ENCODE data around the gene UBE2C.
A peak's percentile ranks its signal among the peaks of the same experiment; 100 is the strongest.
"Not testable (repeated sequence)": the region's sequence is repeated elsewhere in the genome, so short reads cannot be mapped to it uniquely, and the experiment has no call there.

UBE2C gene

GRCh38 chr20:45812157-45813005 lies at the start of gene UBE2C:
Gene UBE2C, plus strand, starts transcription at chr20:45812644. Its CDS starts 52 bp downstream, at chr20:45812696.
- peak; percentile 99 for DNase-seq (ENCODE audit: low spot score)

- DNase-seq (ENCODE audit: low spot score): not testable (repeated sequence)
Observed at GRCh38 chr20:45764618-45765282, 47.7 kb upstream of the UBE2C start.

DNA sequence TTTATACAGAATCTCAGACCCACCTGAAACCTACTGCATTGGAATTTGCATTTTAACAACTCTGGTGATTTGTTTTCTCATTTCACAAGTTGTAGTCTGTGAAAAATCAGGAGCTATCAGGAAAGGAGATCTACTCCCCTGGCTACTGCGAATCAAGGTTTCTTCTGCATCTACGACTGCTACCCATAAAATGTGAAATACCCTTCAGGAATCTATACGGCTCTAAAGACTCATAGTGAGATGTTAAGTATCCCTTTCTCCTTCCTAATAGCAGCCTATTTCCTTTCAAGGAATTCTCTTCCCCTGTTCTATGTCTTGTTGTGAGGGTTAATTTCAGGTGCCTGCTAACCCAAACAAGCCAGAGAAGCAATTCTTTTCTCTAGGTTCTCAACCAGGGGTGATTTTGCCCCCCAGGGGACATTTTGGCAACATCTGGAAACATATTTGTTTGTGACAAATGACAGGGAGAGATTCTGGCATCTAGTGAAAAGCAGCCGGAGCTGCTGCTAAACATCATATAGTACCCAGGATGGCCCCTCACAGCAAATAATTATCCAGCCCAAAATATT lies 47.1 kb upstream of the UBE2C start:
- DNase-seq (ENCODE audit: low spot score): no peak

- DNase-seq (ENCODE audit: low spot score): no peak
Observed at GRCh38 chr20:45765980-45766379, 46.5 kb upstream of the UBE2C start.

- no peak for DNase-seq (ENCODE audit: low spot score)
Observed at GRCh38 chr20:45768479-45768878, 44.0 kb upstream of the UBE2C start.

- peak; percentile 82 for DNase-seq (ENCODE audit: low spot score)
Observed at GRCh38 chr20:45771182-45771759, 41.2 kb upstream of the UBE2C start.

- DNase-seq (ENCODE audit: low spot score): no peak
Observed at GRCh38 chr20:45772693-45773092, 39.8 kb upstream of the UBE2C start.

GRCh38 chr20:45774945-45775344 lies 37.5 kb upstream of the UBE2C start:
- no peak for DNase-seq (ENCODE audit: low spot score)

GRCh38 chr20:45775411-45775810 lies 37.0 kb upstream of the UBE2C start:
- DNase-seq (ENCODE audit: low spot score): no peak

- no peak for DNase-seq (ENCODE audit: low spot score)
Observed at GRCh38 chr20:45776931-45777330, 35.5 kb upstream of the UBE2C start.

- no peak for DNase-seq (ENCODE audit: low spot score)
Observed at GRCh38 chr20:45779011-45779915, 33.2 kb upstream of the UBE2C start.

GRCh38 chr20:45780159-45780558 lies 32.3 kb upstream of the UBE2C start:
- no peak for DNase-seq (ENCODE audit: low spot score)

GRCh38 chr20:45781391-45781931 lies 31.0 kb upstream of the UBE2C start:
- no peak for DNase-seq (ENCODE audit: low spot score)

- DNase-seq (ENCODE audit: low spot score): no peak
Observed at GRCh38 chr20:45782890-45783289, 29.6 kb upstream of the UBE2C start.

DNA sequence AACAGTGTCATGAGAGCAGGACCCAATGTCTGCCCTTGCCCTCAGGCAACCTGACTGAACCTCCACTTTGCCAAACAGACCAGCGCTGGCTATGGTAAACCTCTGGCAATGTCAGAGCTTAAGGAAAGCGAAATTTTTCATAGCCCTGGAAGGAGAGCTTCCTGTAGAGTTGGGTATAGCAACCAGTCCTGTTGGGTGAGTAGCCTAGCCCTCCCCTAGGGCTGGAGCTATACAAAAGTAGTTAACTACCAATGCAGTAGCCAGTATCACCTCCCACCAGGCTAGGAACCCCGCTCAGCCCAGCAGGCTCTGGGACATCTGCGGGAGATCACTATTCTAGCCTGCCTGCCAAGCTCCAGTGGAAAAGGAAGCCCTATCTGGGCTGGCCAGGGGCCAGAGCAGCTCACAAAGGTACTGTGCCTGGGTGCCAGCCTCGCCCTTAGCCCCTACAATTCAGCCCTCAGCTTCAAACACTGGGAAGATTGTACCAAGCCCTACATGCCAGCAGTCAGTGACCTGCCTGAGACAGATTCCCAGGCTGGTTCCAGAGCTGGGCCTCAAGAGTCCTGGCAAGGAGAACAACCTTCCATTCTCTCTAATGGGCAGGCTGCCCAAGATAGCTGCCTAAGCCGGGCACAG lies 28.7 kb upstream of the UBE2C start:
- peak; percentile 24 for DNase-seq (ENCODE audit: low spot score)

GRCh38 chr20:45788351-45788750 lies 24.1 kb upstream of the UBE2C start:
- no peak for DNase-seq (ENCODE audit: low spot score)

DNA sequence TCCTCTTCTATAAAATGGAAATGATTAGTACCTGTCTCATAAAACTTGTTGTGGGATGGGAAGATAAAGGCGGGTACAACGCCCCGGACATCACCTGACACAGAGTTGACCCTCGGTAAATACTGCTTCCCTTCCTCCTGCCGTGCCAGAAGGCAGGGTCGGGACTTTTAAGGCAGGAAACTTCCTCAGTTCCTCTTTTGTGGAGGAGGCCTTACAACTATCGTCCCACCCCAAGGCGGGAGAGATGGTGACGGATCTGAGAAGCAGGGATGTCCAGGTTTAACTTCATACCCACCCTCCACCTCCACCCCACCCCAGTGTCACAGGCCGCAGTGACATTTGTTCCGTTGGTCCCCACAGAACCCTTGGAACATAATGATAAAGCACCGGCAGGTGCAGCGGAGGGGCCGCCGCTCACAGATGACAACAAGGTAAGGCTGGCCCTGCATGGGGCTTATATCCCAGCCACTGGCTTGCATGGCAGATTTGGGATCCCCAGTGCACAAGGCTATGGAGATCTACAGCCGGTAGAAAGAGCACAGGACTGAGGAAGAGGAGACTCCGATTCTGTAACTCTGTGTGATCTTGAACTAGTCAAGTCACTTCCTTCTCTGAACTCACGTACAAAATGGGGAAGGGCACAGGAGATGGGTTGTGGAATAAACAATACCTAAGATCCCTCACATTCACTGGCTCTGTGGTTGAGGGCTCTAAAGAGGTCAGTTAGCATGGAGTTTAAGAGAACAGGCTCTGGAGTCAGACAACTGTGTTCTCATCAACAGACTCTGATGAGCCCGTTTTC lies 19.9 kb upstream of the UBE2C start:
- no peak for DNase-seq (ENCODE audit: low spot score)

DNA sequence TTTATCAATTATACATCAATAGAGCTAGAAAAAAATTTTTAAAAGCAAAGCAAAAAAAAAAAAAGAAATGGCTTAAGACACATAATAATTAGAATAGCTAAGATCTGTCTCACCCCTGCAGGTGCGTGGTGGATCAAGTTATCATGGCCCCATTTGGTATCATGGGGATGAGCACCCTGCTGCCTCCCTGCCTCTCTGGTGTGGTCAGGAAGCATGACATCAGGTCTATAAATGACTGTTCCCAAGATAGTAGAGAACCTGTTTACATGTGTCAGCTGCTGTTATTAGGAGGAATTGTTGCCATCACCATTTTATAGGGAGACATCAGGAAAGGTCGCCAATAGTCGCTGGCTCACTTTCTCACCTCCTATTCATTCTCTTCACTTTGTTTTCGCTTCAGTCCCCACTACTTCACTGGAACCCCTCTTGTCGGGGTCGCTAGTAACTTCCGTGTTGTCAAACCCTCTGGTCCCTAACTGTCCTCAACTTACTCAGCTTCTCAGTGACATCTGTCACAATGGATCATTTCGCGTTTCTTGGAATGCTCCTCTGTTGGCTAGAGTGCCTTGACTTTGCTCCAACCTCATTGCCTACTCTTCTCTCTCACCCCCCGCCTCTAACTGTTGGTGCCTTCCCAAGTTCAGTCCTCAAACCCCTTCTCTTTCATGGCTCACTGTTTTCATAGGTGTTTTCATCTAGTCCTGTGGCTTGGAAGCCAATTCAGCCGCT lies 15.9 kb upstream of the UBE2C start:
- DNase-seq (ENCODE audit: low spot score): no peak

GRCh38 chr20:45797510-45797909 lies 14.9 kb upstream of the UBE2C start:
- not testable (repeated sequence) for DNase-seq (ENCODE audit: low spot score)

Measured in putamen (tissue), 1 donor.